Measurements from ENCODE around the gene ATG9A.

ATG9A gene

DNA sequence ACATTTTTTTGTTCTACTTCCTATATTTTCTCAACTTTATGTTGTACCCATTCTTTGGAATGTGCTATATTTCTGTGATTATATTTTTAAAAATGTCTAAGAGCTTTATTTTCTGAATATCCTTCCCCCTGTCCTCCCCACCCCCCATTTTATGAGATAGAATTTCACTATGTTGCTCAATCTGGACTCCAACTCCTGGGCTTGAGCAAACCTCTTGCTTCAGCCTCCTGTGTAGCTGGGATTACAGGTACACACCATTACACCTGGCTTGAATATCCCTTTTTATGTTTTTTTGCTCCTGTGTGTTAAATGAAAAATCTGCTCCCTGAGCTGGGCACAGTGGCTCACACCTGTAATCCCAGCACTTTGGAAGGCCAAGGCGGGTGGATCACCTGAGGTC is 32.0 kb downstream of the ATG9A start:
- no peak for DNase-seq (ENCODE audit: low spot score)
- ChIA-PET POLR2A (ENCODE audit: low non-redundant PET) (interaction anchor here (0.7 kb wide), 1 partner anchor 28 kb away, joined by 5 read pairs; no protein-coding TSS in a partner anchor), CTCF (interaction anchor here (0.9 kb wide), 1 partner anchor 12 kb away, joined by 5 read pairs; no protein-coding TSS in a partner anchor)
- TF ChIP-seq, protein P1, sequence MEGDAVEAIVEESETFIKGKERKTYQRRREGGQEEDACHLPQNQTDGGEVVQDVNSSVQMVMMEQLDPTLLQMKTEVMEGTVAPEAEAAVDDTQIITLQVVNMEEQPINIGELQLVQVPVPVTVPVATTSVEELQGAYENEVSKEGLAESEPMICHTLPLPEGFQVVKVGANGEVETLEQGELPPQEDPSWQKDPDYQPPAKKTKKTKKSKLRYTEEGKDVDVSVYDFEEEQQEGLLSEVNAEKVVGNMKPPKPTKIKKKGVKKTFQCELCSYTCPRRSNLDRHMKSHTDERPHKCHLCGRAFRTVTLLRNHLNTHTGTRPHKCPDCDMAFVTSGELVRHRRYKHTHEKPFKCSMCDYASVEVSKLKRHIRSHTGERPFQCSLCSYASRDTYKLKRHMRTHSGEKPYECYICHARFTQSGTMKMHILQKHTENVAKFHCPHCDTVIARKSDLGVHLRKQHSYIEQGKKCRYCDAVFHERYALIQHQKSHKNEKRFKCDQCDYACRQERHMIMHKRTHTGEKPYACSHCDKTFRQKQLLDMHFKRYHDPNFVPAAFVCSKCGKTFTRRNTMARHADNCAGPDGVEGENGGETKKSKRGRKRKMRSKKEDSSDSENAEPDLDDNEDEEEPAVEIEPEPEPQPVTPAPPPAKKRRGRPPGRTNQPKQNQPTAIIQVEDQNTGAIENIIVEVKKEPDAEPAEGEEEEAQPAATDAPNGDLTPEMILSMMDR (conservative IDR thresholded peaks at IDR 0.05; ENCODE audit: low read depth): no peak
- H3K27ac ChIP-seq: no peak overlapping the region

DNA sequence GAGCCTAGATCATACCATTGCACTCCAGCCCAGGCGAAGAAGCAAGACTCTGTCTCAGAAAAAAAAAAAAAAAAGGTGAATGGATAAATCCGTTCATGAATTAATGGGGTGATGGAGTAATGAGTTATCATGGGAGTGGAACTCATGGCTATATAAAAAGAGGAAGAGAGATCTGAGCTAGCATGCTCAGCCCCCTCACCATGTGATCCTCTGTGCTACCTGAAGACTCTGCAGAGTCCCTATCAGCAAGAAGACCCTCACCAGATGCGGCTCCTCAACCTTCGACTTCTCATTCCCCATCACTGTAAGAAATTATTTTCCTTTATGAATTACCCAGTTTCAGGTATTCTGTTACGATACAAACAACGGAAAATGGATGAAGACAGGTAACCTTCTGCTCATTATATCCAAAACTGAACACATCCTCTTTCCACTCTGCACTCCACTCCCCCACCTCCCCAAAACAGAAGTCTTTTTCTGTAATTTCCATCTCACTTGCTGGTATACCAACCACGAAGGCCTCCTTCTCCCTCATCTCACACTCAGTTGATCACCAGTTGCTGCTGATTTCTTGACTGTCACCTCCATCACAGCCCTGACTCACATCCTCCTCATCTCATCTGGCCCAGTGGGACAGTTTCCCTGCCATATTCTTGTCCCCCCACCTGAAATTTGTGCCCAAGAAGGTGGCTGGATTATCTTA is 42.5 kb downstream of the ATG9A start:
- TF ChIP-seq, protein P1 (conservative IDR thresholded peaks at IDR 0.05; ENCODE audit: low read depth): no peak
- POLR2A ChIA-PET (ENCODE audit: low non-redundant PET): no interaction called here
- H3K27ac ChIP-seq: no peak overlapping the region
- CTCF ChIA-PET: interaction anchor here (0.6 kb wide), 1 partner anchor 137 kb away, joined by 8 read pairs; no protein-coding TSS in a partner anchor
- no peak for DNase-seq (ENCODE audit: low spot score)

DNA sequence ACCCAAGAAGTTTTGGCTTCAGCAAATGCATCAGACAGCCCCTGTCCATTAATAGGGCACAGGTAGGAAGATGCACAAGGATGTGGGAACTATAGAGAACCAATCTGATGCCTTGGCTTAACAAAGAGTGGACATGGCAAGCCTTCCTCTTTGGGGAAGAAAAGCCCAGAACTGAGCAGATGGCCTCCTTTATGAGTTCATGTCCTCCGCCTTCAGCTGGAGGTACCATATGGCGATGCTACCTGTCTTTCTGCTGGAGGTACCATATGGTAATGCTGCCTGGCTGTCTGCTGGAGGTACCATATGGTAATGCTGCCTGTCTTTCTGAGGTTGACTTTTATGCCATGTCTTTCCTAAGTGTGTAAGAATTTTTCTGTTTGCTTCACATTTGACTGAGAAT is 45.3 kb downstream of the ATG9A start:
- CTCF ChIA-PET: no interaction called here
- POLR2A ChIA-PET (ENCODE audit: low non-redundant PET): no interaction called here
- DNase-seq (ENCODE audit: low spot score): no peak
- TF ChIP-seq, protein P1 (conservative IDR thresholded peaks at IDR 0.05; ENCODE audit: low read depth): no peak
- no peak overlapping the region for H3K27ac ChIP-seq

DNA sequence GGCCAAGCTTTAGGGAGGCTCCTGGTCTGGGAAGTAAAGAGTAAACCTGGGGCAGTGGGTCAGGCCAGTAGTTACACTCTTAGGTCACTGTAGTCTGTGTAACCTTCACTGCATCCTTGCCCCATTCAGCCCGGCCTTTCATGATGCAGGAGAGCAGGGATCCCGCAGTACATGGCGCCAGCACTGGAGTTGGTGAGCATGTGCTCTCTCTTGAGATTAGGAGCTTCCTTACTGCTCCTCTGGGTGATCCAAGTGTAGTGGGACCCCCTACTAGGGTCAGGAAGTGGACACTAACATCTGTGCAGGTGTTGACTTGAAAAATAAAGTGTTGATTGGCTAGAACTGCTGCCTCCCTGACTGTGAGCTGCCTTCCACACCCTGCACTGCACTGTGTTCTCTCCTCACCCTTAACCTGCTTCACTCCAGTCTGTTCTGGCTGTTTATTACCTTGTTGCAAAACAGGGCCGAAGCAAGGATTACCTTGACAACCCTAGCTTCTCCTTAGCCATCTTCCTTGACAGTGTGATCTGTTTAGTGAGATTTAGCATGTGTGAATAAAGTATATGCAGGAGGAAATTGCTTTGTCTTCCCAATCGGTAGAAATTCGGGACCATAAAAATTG is 46.2 kb downstream of the ATG9A start:
- peak overlapping the region; percentile 22 for H3K27ac ChIP-seq
- ChIA-PET POLR2A (ENCODE audit: low non-redundant PET) (no interaction called here), CTCF (interaction anchor here (0.6 to 0.9 kb wide), 2 partner anchors 10 to 14 kb away, joined by 3 read pairs; partner anchors contain the start of gene SLC23A3)
- TF ChIP-seq, protein P1 (conservative IDR thresholded peaks at IDR 0.05; ENCODE audit: low read depth): no peak
- DNase-seq (ENCODE audit: low spot score): no peak

DNA sequence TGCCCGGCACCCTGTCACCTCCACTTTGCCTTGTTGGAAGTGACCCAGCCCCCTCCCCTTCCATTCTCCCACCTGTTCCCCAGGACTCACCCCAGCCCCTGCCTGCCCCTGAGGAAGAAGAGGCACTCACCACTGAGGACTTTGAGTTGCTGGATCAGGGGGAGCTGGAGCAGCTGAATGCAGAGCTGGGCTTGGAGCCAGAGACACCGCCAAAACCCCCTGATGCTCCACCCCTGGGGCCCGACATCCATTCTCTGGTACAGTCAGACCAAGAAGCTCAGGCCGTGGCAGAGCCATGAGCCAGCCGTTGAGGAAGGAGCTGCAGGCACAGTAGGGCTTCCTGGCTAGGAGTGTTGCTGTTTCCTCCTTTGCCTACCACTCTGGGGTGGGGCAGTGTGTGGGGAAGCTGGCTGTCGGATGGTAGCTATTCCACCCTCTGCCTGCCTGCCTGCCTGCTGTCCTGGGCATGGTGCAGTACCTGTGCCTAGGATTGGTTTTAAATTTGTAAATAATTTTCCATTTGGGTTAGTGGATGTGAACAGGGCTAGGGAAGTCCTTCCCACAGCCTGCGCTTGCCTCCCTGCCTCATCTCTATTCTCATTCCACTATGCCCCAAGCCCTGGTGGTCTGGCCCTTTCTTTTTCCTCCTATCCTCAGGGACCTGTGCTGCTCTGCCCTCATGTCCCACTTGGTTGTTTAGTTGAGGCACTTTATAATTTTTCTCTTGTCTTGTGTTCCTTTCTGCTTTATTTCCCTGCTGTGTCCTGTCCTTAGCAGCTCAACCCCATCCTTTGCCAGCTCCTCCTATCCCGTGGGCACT is 46.9 kb downstream of the ATG9A start:
- POLR2A ChIA-PET (ENCODE audit: low non-redundant PET): interaction anchor here (0.7 kb wide), 1 partner anchor 67 kb away, joined by 3 read pairs; no protein-coding TSS in a partner anchor
- DNase-seq (ENCODE audit: low spot score): no peak
- H3K27ac ChIP-seq: peak overlapping the region; percentile 22
- TF ChIP-seq, protein P1 (conservative IDR thresholded peaks at IDR 0.05; ENCODE audit: low read depth): no peak
- CTCF ChIA-PET: interaction anchor here (0.6 to 0.9 kb wide), 2 partner anchors 10 to 13 kb away, joined by 3 read pairs; partner anchors contain the start of gene SLC23A3

DNA sequence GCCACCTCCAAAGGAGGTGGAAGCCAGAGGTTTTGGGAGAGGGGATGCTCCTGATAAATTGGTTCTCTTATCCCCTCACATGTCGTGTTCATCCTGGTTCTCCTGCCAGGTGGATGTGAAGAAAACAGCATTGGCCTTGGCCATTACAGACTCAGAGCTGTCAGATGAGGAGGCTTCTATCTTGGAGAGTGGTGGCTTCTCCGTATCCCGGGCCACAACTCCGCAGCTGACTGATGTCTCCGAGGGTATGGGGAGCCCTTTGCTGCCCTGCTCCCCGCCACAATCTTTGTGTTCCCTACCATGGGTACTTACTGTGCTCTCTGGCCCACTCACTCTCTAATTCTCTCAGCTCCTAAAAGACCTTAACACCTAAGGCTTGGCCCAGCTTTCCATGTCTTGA is 47.9 kb downstream of the ATG9A start:
- H3K27ac ChIP-seq: no peak overlapping the region; the same call in 1 of the 2 replicates
- ChIA-PET CTCF (interaction anchor here (0.7 kb wide), 1 partner anchor 10 kb away, joined by 4 read pairs; no protein-coding TSS in a partner anchor), POLR2A (ENCODE audit: low non-redundant PET) (no interaction called here)
- TF ChIP-seq, protein P1 (conservative IDR thresholded peaks at IDR 0.05; ENCODE audit: low read depth): no peak
- no peak for DNase-seq (ENCODE audit: low spot score)

Data from RWPE1 (cell line).